NB4 (cell line): Measurements from ENCODE around the gene CX3CL1.
"Not testable (repeated sequence)": the region's sequence is repeated elsewhere in the genome, so short reads cannot be mapped to it uniquely, and the experiment has no call there.

Source experiments
- DNase-seq: peaks from one replicate; pipeline ENCODE4 v3.0.0; 2010; ENCODE audit warnings: low read depth
- H3K4me3 ChIP-seq: one replicate; pipeline ENCODE4 v1.5.1; 2011; ENCODE audit warnings: mild to moderate bottlenecking, low read depth, low read length, moderate library complexity
- CTCF ChIP-seq: IDR thresholded peaks from one replicate; pipeline ENCODE4 v1.5.1; 2012; ENCODE audit warnings: low read depth, low read length
- MAX ChIP-seq: IDR thresholded peaks from 2 replicates; pipeline ENCODE4 v1.6.1; 2011; ENCODE audit warnings: low read depth, low read length
- MYC ChIP-seq: IDR thresholded peaks from 2 replicates; pipeline ENCODE4 v1.6.1; 2011; ENCODE audit warnings: low read depth, low read length
- POLR2A ChIP-seq: IDR thresholded peaks from 2 replicates; pipeline ENCODE4 v1.6.1; 2011; ENCODE audit warnings: mild to moderate bottlenecking; ENCODE audit not compliant: insufficient read length; ENCODE audit errors: extremely low read depth

The CX3CL1 gene

GRCh38 chr16:57333402-57333801 is 38.9 kb upstream of the CX3CL1 start:
- DNase-seq: no peak
- no peak overlapping the region for H3K4me3 ChIP-seq
- TF ChIP-seq MYC: no peak
- TF ChIP-seq CTCF: no peak
- no peak for TF ChIP-seq MAX
- no peak for TF ChIP-seq POLR2A

GRCh38 chr16:57335366-57335765 is 36.9 kb upstream of the CX3CL1 start:
- no peak for DNase-seq
- no peak for TF ChIP-seq CTCF
- no peak overlapping the region for H3K4me3 ChIP-seq

- H3K4me3 ChIP-seq: no peak overlapping the region
- no peak for DNase-seq
- TF ChIP-seq CTCF (no peak), MYC (no peak), POLR2A (no peak), MAX (no peak)
Observed at GRCh38 chr16:57341062-57341440, 31.2 kb upstream of the CX3CL1 start.

GRCh38 chr16:57341441-57342303 is 30.6 kb upstream of the CX3CL1 start:
- no peak overlapping the region for H3K4me3 ChIP-seq
- DNase-seq: no peak
- no peak for TF ChIP-seq POLR2A
- TF ChIP-seq MAX: no peak
- no peak for TF ChIP-seq CTCF
- no peak for TF ChIP-seq MYC

GRCh38 chr16:57342606-57343005 is 29.7 kb upstream of the CX3CL1 start:
- H3K4me3 ChIP-seq, DNase-seq: not testable (repeated sequence)

- peak; percentile 35 for DNase-seq
- TF ChIP-seq CTCF (no peak), POLR2A (no peak), MYC (no peak), MAX (no peak)
- H3K4me3 ChIP-seq: no peak overlapping the region
Observed at GRCh38 chr16:57343221-57343620, 29.1 kb upstream of the CX3CL1 start.

- not testable (repeated sequence) for H3K4me3 ChIP-seq, DNase-seq
Observed at GRCh38 chr16:57344094-57344493, 28.2 kb upstream of the CX3CL1 start.
